GM12874 (cell line): ENCODE measurements around the gene SPATA13.

ENCODE experiments used
- TF ChIP-seq, protein P1 (sequence below): IDR thresholded peaks from 2 replicates; pipeline ENCODE4 v1.5.1; 2011; ENCODE audit warnings: low read depth, mild to moderate bottlenecking, control low read depth, low read length, moderate library complexity; ENCODE audit not compliant: insufficient read depth

SPATA13 gene

DNA sequence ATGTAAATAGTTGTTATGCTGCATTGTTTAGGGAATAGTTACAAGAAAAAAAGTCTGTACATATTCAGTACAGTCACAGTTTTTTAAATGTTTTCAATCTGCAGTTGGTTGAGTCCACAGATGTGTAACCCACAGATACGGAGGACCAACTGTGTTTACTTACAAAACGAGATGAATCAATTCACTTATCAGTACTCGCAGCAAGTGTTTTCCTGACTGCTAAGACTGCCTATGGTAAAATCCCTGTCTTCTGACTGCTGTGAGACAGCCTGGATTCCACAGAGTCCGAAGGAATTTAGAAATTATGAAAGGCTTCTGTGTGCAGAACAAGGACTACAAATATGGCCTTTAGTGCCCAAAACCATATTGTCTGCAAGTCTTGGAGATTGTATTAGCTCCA is 103.1 kb downstream of the SPATA13 start:
- TF ChIP-seq, protein P1, sequence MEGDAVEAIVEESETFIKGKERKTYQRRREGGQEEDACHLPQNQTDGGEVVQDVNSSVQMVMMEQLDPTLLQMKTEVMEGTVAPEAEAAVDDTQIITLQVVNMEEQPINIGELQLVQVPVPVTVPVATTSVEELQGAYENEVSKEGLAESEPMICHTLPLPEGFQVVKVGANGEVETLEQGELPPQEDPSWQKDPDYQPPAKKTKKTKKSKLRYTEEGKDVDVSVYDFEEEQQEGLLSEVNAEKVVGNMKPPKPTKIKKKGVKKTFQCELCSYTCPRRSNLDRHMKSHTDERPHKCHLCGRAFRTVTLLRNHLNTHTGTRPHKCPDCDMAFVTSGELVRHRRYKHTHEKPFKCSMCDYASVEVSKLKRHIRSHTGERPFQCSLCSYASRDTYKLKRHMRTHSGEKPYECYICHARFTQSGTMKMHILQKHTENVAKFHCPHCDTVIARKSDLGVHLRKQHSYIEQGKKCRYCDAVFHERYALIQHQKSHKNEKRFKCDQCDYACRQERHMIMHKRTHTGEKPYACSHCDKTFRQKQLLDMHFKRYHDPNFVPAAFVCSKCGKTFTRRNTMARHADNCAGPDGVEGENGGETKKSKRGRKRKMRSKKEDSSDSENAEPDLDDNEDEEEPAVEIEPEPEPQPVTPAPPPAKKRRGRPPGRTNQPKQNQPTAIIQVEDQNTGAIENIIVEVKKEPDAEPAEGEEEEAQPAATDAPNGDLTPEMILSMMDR: no peak

DNA sequence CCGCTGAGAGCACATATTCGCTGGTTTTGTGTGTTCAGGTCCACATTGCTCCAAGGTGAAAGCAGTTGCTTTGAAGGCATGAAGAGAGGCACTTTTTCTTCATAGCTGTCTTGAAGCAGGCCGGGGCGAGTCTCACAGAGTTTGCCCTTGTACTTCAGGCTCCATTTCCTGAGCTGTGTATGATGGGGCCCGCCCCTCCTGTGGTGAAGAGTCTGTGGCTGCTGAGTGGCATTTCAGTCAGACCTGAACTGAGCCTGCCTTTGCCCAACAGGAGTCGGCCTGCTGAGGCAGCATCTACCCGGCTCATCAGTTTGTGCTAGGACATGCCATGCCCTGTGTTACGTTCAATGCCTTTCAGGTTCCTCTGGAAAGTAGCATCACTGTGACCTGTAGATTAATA is 104.5 kb downstream of the SPATA13 start:
- TF ChIP-seq, protein P1: no peak

DNA sequence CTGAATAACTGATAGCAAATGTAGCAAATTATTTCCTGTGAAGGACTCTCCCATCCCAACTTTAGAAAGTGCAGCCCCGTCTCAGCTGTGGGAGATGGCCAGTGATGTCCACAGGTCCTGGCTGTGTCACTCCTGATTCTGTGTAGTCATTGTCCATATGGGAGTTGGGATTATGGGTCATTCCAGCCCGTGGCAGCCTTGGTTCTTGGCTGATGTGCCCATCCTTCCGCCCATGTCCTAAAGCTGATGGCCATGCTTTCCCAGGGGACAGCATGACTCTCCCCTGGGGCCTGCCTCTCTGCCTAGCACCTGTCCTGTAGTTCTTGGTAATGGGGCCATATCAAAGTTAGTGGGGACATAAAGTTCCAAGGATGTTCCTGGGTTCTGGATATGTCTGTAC is 104.9 kb downstream of the SPATA13 start:
- TF ChIP-seq, protein P1: no peak

DNA sequence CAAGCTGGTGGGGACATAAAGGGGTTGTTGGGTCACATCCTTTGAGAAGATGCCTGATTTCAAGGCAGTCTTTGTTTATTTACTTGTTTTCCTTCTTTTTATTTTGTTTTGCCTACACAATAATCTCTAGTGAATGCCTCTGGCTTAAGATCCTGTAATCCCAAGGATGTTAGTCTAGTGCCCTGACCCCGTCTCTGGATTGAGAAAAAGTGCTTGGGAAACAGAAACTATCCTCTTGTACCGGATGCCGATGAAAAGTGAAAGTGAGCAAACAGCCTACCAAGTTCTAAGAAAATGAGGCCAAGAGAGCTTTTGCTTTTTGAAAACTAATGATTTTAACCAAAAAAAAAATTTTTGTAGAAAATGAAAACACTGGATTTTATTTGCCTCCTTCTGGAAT is 106.8 kb downstream of the SPATA13 start:
- TF ChIP-seq, protein P1: no peak

DNA sequence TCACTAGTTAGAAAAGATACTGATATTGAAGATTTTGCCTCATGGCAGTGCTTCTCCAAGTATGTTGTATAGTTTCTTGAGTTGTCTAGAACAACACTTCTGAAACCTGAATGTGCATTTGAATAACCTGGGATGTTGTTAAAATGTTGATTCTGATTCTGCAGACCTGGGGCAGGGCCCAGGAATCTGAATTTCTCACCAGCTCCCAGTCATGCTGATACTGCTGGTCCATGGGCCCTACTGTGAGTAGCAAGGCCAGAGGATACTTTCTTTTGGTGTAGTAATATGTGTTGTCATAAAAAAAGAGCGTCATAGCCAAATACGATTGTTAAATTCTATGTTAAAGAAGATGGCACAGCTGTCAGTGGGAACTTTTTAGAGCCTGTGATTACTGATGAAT is 107.3 kb downstream of the SPATA13 start:
- TF ChIP-seq, protein P1: no peak

DNA sequence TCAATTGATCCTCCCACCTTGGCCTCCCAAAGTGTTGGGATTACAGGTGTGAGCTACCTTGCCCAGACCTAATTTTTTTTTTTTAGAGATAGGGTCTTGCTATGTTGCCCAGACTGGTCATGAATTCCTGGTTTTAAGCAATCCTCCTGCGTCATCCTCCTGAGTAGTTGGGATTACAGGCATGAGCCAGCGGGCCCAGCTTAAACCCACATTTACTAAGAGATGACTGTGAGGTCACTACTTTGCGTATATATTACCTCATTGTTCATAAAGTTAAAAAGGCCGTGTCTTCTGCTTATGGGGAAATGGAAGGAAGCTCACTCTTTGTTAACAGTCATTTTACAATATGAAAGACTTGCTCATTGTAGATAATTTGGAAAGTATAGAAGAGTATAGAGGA is 109.3 kb downstream of the SPATA13 start:
- TF ChIP-seq, protein P1: no peak

DNA sequence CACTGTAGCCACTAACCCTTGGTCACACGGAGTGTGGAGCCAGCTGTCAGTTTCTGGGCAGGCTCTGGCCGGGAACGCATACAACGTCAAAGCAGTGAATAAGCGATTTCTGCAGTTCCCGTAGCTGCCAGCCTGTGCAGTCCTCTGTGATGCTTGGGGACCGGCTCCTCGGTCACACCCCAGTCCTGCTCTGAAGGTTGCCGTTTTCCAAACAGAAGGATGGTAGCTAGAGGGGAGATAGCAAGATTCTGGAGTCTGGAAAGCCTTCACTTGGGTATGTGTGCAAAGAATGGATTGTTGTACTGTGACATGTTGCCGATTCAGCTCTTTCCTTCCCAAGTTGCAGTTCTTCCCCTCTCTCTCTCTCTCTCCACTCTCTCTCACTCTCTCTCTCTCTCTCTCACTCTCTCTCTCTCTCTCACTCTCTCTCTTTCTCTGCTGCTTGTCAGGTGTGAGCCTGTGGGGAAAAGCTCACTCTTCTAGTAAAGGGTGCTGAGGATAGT is 110.2 kb downstream of the SPATA13 start:
- TF ChIP-seq, protein P1: no peak

DNA sequence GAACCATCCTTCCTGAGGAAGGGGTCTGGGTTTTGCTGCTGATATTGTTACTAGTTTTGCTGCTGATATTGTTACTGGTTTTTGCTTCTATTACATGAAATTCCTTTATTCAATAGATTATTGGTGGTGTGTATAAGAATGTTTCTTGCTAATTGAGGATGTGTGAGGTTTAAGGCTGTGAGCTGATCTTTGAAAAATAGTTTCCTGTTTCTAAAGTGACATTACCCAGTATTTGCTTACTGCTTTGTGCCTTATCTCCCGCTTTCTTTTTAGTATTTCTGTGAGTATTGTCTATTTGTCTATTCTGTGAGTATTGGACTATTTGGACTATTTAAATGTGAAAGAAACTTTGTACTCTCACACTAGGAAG is 110.7 kb downstream of the SPATA13 start:
- TF ChIP-seq, protein P1: no peak
